Muscle of back (tissue), 11 donors: ENCODE results near the gene LIMS3. TPM values are rescaled to one million over a fixed set of nuclear protein-coding genes. Genes with fewer than 3 reads are reported as not detected.
"Not testable (repeated sequence)": the region's sequence is repeated elsewhere in the genome, so short reads cannot be mapped to it uniquely, and the experiment has no call there.

ENCODE experiments used
- DNase-seq, 3 donors: peaks; one replicate each; pipeline versions ENCODE4 v3.0.0 to v3.0.0-alpha.2; 2013
- polyA plus RNA-seq, 10 donors: library from polyadenylated mRNA; unstranded; fragments of 120-200 nt; gene quantifications; one replicate each; pipeline ENCODE4 v1.2.1, GENCODE V29; 2013; ENCODE audit not compliant: insufficient read length in 10 of 10

The LIMS3 gene
- polyA plus RNA-seq, 10 donors: 1.7 to 6.7 (median 3.1) TPM

- DNase-seq: not testable (repeated sequence)
These were observed 23.3 kb downstream of the LIMS3 start for GRCh38 chr2:109921543-109922384.

- DNase-seq: not testable (repeated sequence)
These were observed 26.0 kb downstream of the LIMS3 start for GRCh38 chr2:109924481-109924880.

- DNase-seq: not testable (repeated sequence)
These were observed 29.3 kb downstream of the LIMS3 start for GRCh38 chr2:109927803-109928202.

- DNase-seq: not testable (repeated sequence)
These were observed 30.7 kb downstream of the LIMS3 start for GRCh38 chr2:109929222-109929621.

GRCh38 chr2:109936534-109936933 is 38.0 kb downstream of the LIMS3 start:
- not testable (repeated sequence) for DNase-seq

GRCh38 chr2:109945362-109945761 is 46.9 kb downstream of the LIMS3 start:
- DNase-seq: not testable (repeated sequence)

- not testable (repeated sequence) for DNase-seq
These were observed 48.9 kb downstream of the LIMS3 start for GRCh38 chr2:109947262-109947958.

GRCh38 chr2:109947959-109948520 is 49.6 kb downstream of the LIMS3 start:
- not testable (repeated sequence) for DNase-seq

- not testable (repeated sequence) for DNase-seq
These were observed 51.8 kb downstream of the LIMS3 start for GRCh38 chr2:109950146-109950843.

GRCh38 chr2:109963942-109964341 is 65.5 kb downstream of the LIMS3 start:
- DNase-seq: not testable (repeated sequence)

GRCh38 chr2:109965482-109965881 is 67.0 kb downstream of the LIMS3 start:
- DNase-seq: not testable (repeated sequence)

- not testable (repeated sequence) for DNase-seq
These were observed 67.7 kb downstream of the LIMS3 start for GRCh38 chr2:109966107-109966736.

GRCh38 chr2:109966858-109967257 is 68.4 kb downstream of the LIMS3 start:
- DNase-seq: not testable (repeated sequence)

- DNase-seq: not testable (repeated sequence)
These were observed 71.4 kb downstream of the LIMS3 start for GRCh38 chr2:109969864-109970263.

GRCh38 chr2:109971710-109972109 is 73.2 kb downstream of the LIMS3 start:
- DNase-seq: not testable (repeated sequence)

Other genes starting within 250 kb of the LIMS3 start
- gene RGPD5, start 104.4 kb upstream of the LIMS3 start, polyA plus RNA-seq: 10 to 100 TPM; 17.6 to 38.8 (median 23.5) TPM
- gene MALL, start 217.1 kb downstream of the LIMS3 start, polyA plus RNA-seq: 10 to 100 TPM in 5 of 10 donors, 1 to 10 TPM in 5; 6.6 to 15.7 (median 9.9) TPM